SJCRH30 (cell line): ENCODE data around the gene PREX1. TPM values are rescaled to one million over a fixed set of nuclear protein-coding genes. Genes with fewer than 3 reads are reported as not detected.
A peak's percentile ranks its signal among the peaks of the same experiment; 100 is the strongest.

Source experiments
- DNase-seq, 2 experiments: peaks; one replicate each; pipeline ENCODE4 v3.0.0-alpha.2; 2015 to 2020
- H3K27ac ChIP-seq: fragments of 250-450 bp; sonication (Bioruptor Pico); 2 replicates; pipeline ENCODE4 v1.5.1; 2020; ENCODE audit warnings: mild to moderate bottlenecking, moderate library complexity
- H3K27me3 ChIP-seq: fragments of 250-450 bp; sonication (Bioruptor Pico); 2 replicates; pipeline ENCODE4 v1.5.1; 2020; ENCODE audit warnings: mild to moderate bottlenecking, moderate library complexity
- H3K36me3 ChIP-seq: fragments of 250-450 bp; sonication (Bioruptor Pico); 2 replicates; pipeline ENCODE4 v1.5.1; 2020; ENCODE audit warnings: mild to moderate bottlenecking, moderate library complexity
- H3K4me1 ChIP-seq: fragments of 250-450 bp; sonication (Bioruptor Pico); 2 replicates; pipeline ENCODE4 v1.5.1; 2020; ENCODE audit warnings: mild to moderate bottlenecking, moderate library complexity
- H3K4me3 ChIP-seq: fragments of 250-450 bp; sonication (Bioruptor Pico); 2 replicates; pipeline ENCODE4 v1.5.1; 2020; ENCODE audit warnings: mild to moderate bottlenecking, moderate library complexity
- H3K9me3 ChIP-seq: fragments of 250-450 bp; sonication (Bioruptor Pico); replicated peaks from 2 replicates; pipeline ENCODE4 v1.5.1; 2020; ENCODE audit warnings: mild to moderate bottlenecking, moderate library complexity
- total RNA-seq: library from RNA; depleted of rRNA; stranded (reverse); fragments of >200 nt; shearing (Covaris generic); gene quantifications from 2 replicates; pipeline ENCODE4 v1.2.3, GENCODE V29; 2014

PREX1 gene
- total RNA-seq, 1 experiment from 2014 or later: 88.9 TPM

GRCh38 chr20:48724382-48724781 lies 103.4 kb downstream of the PREX1 start:
- Histone ChIP-seq H3K9me3 (no peaks in the 10 kb centered on the region), H3K4me1 (peaks cover 77% of the 10 kb centered on the region), H3K36me3 (peaks cover 7% of the 10 kb centered on the region), H3K27me3 (no peaks in the 10 kb centered on the region), H3K27ac (peak overlapping the region; percentile 73), H3K4me3 (no peak overlapping the region)
- no peak for DNase-seq

DNA sequence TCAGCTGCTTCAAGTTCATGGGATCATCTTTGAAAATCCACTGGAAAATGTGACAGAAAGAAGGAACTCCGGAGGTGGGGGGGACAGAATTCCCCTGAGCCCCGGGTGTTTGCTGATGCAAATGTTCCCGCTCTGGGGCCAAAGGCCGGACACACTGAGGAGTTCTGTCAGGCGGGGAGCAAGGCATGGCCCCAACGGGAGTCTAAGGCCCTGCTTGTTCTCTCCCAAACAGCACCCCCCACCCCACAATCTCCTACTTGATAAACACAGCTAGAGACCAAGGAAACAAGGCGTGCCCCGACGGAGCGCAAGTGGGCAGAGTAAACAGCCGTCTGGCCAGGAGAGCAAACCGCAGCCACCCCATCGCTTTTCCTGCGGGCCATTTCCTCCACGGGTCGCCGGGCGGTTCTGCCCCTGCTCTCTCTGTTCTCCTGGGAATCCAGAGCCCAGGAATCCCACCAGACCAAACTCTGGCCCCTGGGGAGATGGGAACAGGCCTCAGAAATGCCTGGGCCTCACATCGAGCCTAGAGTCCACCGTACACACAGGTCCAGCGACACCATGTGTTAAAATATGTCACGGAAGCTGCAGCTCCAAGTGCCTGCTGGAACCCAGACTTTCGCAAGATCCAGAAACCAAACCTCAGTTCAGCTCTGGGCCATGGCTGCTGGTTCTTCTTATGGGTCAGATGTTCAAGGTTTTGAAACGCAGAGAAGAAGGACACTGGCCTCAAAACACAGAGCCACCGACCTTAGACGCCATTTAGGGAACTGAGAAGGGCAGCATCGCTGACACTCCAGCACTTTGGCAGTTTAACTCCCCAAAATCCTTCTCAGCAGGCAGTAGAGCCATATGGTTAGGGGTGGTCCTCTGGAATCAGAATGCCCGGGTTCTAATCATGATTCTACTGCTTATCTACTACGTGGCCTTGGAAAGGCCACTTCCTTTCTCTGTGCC lies 104.2 kb downstream of the PREX1 start:
- H3K27me3 ChIP-seq: no peaks in the 10 kb centered on the region
- peak overlapping the region; percentile 73 for H3K27ac ChIP-seq
- DNase-seq: peak; percentile 93 to 96
- H3K36me3 ChIP-seq: peaks cover 3% of the 10 kb centered on the region; the same call in 1 of the 2 replicates
- no peaks in the 10 kb centered on the region for H3K9me3 ChIP-seq
- peaks cover 77% of the 10 kb centered on the region for H3K4me1 ChIP-seq
- H3K4me3 ChIP-seq: peak overlapping the region; percentile 2

DNA sequence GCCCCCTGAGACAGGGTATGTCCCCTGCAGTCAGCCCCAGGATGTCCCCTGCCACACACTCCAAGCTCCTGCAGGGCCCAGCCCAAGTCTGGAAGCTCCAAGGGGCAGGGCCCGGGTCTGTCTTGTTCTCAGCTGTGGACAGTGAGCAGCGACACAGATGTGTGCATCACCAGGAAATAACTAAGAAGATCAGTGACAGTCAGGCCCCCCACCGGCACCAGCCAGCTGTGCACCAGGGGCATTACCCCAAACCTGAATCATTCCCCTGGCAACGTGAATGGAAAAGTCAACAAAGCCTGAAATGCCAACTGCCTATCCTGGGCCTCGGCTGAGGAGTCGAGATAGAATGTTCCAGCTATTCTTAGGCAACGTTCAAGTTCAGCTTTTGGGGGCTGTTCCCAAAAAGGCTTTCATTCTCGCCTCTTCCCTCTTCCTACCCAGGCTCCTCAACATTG lies 105.0 kb downstream of the PREX1 start:
- Histone ChIP-seq H3K4me3 (peak overlapping the region; percentile 2; the same call in 1 of the 2 replicates), H3K36me3 (peaks cover 8% of the 10 kb centered on the region; the same call in 1 of the 2 replicates), H3K27me3 (no peaks in the 10 kb centered on the region), H3K4me1 (peaks cover 75% of the 10 kb centered on the region), H3K9me3 (no peaks in the 10 kb centered on the region), H3K27ac (peak overlapping the region; percentile 73)
- DNase-seq: peak; percentile 80

DNA sequence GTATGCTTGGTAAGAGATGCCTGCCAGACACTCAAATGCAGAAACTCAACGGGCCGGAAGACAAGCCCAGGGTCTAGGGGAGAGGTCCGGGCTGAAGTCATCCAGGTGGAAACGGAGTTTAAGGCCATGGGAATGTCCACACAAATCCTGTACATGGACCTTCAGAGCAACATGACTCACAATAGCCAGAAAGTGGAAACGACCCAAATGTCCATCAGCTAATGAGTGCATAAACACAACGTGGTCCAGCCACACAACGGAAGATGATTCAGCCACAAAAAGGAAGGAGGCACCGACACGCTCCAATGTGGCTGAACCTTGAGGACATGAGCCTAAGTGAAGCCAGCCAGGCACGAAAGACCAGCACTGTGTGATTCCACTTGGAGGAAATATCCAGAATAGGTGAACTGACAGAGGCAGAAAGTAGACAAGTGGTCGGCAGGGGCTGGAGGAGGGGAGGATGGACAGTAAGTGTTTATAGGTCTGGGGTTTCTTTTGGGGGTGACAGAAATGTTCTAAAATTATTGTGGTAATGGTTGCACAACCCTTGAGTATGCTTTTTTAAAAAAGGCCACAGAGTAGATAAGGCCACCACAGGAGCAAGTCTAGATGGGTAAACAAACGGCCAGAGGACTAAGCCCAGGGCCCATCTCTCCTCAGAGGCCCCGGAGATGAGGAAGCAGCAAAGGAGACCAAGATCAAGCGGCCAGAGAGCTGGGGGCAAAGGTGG lies 105.6 kb downstream of the PREX1 start:
- H3K4me3 ChIP-seq: no peak overlapping the region
- no peaks in the 10 kb centered on the region for H3K27me3 ChIP-seq
- peaks cover 71% of the 10 kb centered on the region for H3K4me1 ChIP-seq
- peaks cover 8% of the 10 kb centered on the region; the same call in 1 of the 2 replicates for H3K36me3 ChIP-seq
- peak overlapping the region; percentile 73 for H3K27ac ChIP-seq
- DNase-seq: no peak
- H3K9me3 ChIP-seq: no peaks in the 10 kb centered on the region

GRCh38 chr20:48721324-48722001 lies 106.3 kb downstream of the PREX1 start:
- no peaks in the 10 kb centered on the region for H3K9me3 ChIP-seq
- H3K4me3 ChIP-seq: no peak overlapping the region
- no peaks in the 10 kb centered on the region for H3K27me3 ChIP-seq
- no peak overlapping the region for H3K27ac ChIP-seq
- H3K36me3 ChIP-seq: peaks cover 8% of the 10 kb centered on the region; the same call in 1 of the 2 replicates
- no peak for DNase-seq
- H3K4me1 ChIP-seq: peaks cover 71% of the 10 kb centered on the region

DNA sequence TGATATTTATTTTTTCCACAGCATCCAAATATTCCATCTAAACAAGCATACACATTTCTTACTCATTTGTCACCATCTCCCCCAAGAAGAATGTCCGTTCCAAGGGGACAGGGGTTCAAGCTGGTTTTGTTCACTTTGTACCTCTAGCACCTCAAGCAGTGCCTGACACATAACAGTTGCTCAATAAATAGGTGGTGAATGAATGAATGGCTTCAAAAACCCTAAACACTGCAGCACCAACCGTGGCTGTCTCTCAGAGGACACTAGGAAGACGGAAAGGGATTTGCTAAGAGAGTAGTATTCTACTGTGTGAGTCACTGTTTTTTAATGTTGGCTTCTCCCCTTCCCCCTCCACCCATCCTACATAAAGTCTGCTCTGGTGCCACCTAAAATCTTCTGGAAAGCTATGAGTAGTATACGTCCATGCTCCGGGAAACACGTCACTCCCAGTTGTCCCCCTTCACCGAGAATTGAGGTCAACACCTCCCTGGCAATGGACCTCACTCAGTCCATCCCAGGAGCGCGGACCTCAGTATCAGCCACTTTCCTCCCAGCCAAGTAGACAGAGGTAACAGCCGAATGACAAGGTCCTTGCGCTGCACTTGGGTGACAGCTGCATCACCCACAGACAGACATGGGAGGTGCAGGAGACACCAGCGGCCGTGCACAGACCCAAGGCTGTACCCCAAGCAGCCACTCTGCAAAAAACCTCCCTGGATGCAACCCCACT lies 107.4 kb downstream of the PREX1 start:
- peak in 1 of 2 experiments; percentile 57 for DNase-seq
- H3K36me3 ChIP-seq: peaks cover 5% of the 10 kb centered on the region; the same call in 1 of the 2 replicates
- H3K4me3 ChIP-seq: no peak overlapping the region
- H3K27me3 ChIP-seq: no peaks in the 10 kb centered on the region
- H3K27ac ChIP-seq: no peak overlapping the region
- H3K4me1 ChIP-seq: peaks cover 61% of the 10 kb centered on the region
- no peaks in the 10 kb centered on the region for H3K9me3 ChIP-seq

DNA sequence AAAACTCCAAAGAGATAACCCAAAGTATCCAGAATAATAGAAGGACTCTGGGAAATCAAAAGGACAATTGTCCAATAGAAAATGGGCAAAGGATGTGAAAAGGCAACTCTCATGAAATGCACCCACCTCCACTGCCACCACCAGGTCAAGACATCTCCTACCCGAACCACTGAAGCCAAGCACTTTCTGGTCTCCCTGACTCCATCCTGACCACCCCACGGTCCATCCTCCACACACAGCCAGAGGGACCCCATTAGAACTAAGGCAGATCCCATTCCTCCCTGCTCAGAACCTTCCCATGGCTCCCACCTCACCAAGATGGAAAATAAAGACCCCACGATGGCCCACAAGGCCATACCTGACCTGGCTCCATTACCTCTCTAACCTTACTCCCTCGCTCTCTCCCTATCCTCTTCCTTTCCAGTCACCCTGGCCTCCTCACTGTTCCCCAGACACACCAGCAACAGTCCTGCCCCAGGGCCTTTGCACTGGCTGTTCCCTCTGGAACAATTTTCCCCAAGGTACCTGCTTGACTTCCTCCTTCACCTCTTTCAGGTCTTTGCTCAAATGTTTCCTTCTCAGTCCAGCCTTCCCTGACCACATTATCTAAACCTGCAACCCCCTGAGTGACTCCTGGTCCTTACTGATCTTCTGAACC lies 108.1 kb downstream of the PREX1 start:
- H3K9me3 ChIP-seq: no peaks in the 10 kb centered on the region
- H3K27ac ChIP-seq: no peak overlapping the region
- peaks cover 5% of the 10 kb centered on the region; the same call in 1 of the 2 replicates for H3K36me3 ChIP-seq
- H3K4me1 ChIP-seq: peaks cover 54% of the 10 kb centered on the region
- no peak for DNase-seq
- no peaks in the 10 kb centered on the region for H3K27me3 ChIP-seq
- H3K4me3 ChIP-seq: no peak overlapping the region

- DNase-seq: peak in 1 of 2 experiments; percentile 53
- no peak overlapping the region for H3K4me3 ChIP-seq
- H3K27me3 ChIP-seq: no peaks in the 10 kb centered on the region
- H3K9me3 ChIP-seq: no peaks in the 10 kb centered on the region
- H3K27ac ChIP-seq: peak overlapping the region; percentile 18
- peaks cover 5% of the 10 kb centered on the region; the same call in 1 of the 2 replicates for H3K36me3 ChIP-seq
- H3K4me1 ChIP-seq: peaks cover 47% of the 10 kb centered on the region
Measured at GRCh38 chr20:48718786-48719578, 108.8 kb downstream of the PREX1 start.

GRCh38 chr20:48717680-48718223 lies 110.0 kb downstream of the PREX1 start:
- Histone ChIP-seq H3K36me3 (peaks cover 5% of the 10 kb centered on the region; the same call in 1 of the 2 replicates), H3K4me3 (no peak overlapping the region), H3K27ac (no peak overlapping the region; the same call in 1 of the 2 replicates), H3K4me1 (peaks cover 35% of the 10 kb centered on the region), H3K27me3 (no peaks in the 10 kb centered on the region), H3K9me3 (no peaks in the 10 kb centered on the region)
- no peak for DNase-seq

- Histone ChIP-seq H3K36me3 (peaks cover 5% of the 10 kb centered on the region; the same call in 1 of the 2 replicates), H3K4me3 (no peak overlapping the region), H3K27me3 (no peaks in the 10 kb centered on the region), H3K4me1 (peaks cover 29% of the 10 kb centered on the region), H3K9me3 (no peaks in the 10 kb centered on the region), H3K27ac (no peak overlapping the region)
- DNase-seq: no peak
Measured at GRCh38 chr20:48717095-48717672, 110.6 kb downstream of the PREX1 start.

DNA sequence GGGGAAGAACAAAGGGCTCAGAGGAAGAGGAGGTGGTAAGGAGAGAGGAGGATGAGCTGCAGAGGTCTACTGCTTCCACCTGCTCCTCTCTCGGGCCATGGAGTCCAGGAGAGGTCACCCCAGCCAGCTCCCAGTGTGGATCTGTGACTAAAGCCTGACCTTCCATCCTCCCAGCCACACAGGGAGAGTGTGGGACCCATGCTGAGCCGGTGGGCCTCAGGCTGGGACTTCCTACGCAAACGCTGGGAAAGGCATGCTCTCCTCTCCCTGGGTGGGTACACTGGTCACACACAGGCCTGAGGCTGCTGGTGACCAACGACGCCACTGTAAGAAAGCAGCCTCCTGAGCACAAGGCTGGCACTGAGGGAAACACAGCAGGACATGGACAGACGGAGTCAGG lies 111.3 kb downstream of the PREX1 start:
- Histone ChIP-seq H3K27me3 (no peaks in the 10 kb centered on the region), H3K4me3 (no peak overlapping the region), H3K27ac (no peak overlapping the region), H3K4me1 (peaks cover 23% of the 10 kb centered on the region), H3K36me3 (peaks cover 5% of the 10 kb centered on the region; the same call in 1 of the 2 replicates), H3K9me3 (no peaks in the 10 kb centered on the region)
- DNase-seq: no peak

- Histone ChIP-seq H3K9me3 (no peaks in the 10 kb centered on the region), H3K36me3 (peaks cover 5% of the 10 kb centered on the region; the same call in 1 of the 2 replicates), H3K4me3 (no peak overlapping the region), H3K27ac (no peak overlapping the region), H3K27me3 (no peaks in the 10 kb centered on the region), H3K4me1 (peaks cover 22% of the 10 kb centered on the region)
- DNase-seq: no peak
Measured at GRCh38 chr20:48716086-48716485, 111.7 kb downstream of the PREX1 start.
